CD14-positive monocyte (primary cell): Measurements from ENCODE around the gene LRRFIP2. TPM values are rescaled to one million over a fixed set of nuclear protein-coding genes. Genes with fewer than 3 reads are reported as not detected.
"Not testable (repeated sequence)": the region's sequence is repeated elsewhere in the genome, so short reads cannot be mapped to it uniquely, and the experiment has no call there.

Source experiments
- DNase-seq, 3 donors: peaks; one replicate each; pipeline ENCODE4 v3.0.0-alpha.2; 2011 to 2022
- H2AFZ ChIP-seq: 2 replicates; pipeline ENCODE4 v1.6.0; 2012; ENCODE audit warnings: mild to moderate bottlenecking, low read depth, low read length, inconsistent platforms; ENCODE audit not compliant: insufficient read depth, poor library complexity, severe bottlenecking
- H3K27ac ChIP-seq, 2 donors: 1 replicate in 1 of 2; 2 replicates in 1 of 2; pipeline ENCODE4 v1.5.1; 2012 to 2013; ENCODE audit warnings: low read length in 2 of 2, control low read depth in 1 of 2, inconsistent platforms in 1 of 2, low read depth in 1 of 2, mild to moderate bottlenecking in 1 of 2
- H3K27me3 ChIP-seq, 2 donors: one replicate each; pipeline versions ENCODE4 v1.6.0 to v1.6.1; 2011 to 2013; ENCODE audit warnings: low read length in 2 of 2; ENCODE audit not compliant: control insufficient read depth in 2 of 2, insufficient read depth in 2 of 2
- H3K36me3 ChIP-seq, 2 donors: replicated peaks in 1 of 2; 1 replicate in 1 of 2; 2 replicates in 1 of 2; pipeline versions ENCODE4 v1.5.1 to v1.6.1; 2012 to 2013; ENCODE audit warnings: low read length in 2 of 2, control low read depth in 1 of 2, inconsistent platforms in 1 of 2, mild to moderate bottlenecking in 1 of 2; ENCODE audit not compliant: insufficient read depth in 2 of 2, control insufficient read depth in 1 of 2
- H3K4me1 ChIP-seq, 2 donors: 1 replicate in 1 of 2; 2 replicates in 1 of 2; pipeline versions ENCODE4 v1.5.1 to v1.6.1; 2012 to 2013; ENCODE audit warnings: low read length in 2 of 2, control low read depth in 1 of 2, inconsistent platforms in 1 of 2, mild to moderate bottlenecking in 1 of 2, moderate library complexity in 1 of 2; ENCODE audit not compliant: insufficient read depth in 2 of 2, control insufficient read depth in 1 of 2
- H3K4me2 ChIP-seq: replicated peaks from 2 replicates; pipeline ENCODE3; 2012; ENCODE audit warnings: low read length, moderate library complexity, mild to moderate bottlenecking; ENCODE audit not compliant: poor library complexity, severe bottlenecking; ENCODE audit errors: extremely low read depth
- H3K4me3 ChIP-seq, 3 experiments: fragments of 200-600 bp in 1 of 3; sonication (generic) in 1 of 3; replicated peaks in 1 of 3; 1 replicate in 2 of 3; 2 replicates in 1 of 3; pipeline ENCODE4 v1.5.1; 2011 to 2013; ENCODE audit warnings: low read length in 3 of 3, mild to moderate bottlenecking in 3 of 3, control low read depth in 2 of 3, low read depth in 2 of 3, inconsistent platforms in 1 of 3, moderate library complexity in 1 of 3
- H3K79me2 ChIP-seq: 2 replicates; pipeline ENCODE4 v1.6.0; 2012; ENCODE audit warnings: mild to moderate bottlenecking, control low read depth, inconsistent platforms, low read length, moderate library complexity; ENCODE audit not compliant: insufficient read depth
- H3K9ac ChIP-seq: 2 replicates; pipeline ENCODE4 v1.6.0; 2017; ENCODE audit warnings: low read length, mild to moderate bottlenecking; ENCODE audit not compliant: insufficient read depth, poor library complexity, severe bottlenecking
- H3K9me3 ChIP-seq, 2 donors: replicated peaks in 1 of 2; 1 replicate in 1 of 2; 2 replicates in 1 of 2; pipeline versions ENCODE4 v1.5.1 to v1.6.1; 2012 to 2013; ENCODE audit warnings: low read length in 2 of 2, control low read depth in 1 of 2; ENCODE audit not compliant: control insufficient read depth in 1 of 2, insufficient read depth in 1 of 2
- H4K20me1 ChIP-seq: 2 replicates; pipeline ENCODE4 v1.6.0; 2012; ENCODE audit warnings: mild to moderate bottlenecking, low read length, control low read depth, moderate library complexity; ENCODE audit not compliant: insufficient read depth
- H3K27ac Mint-ChIP-seq, 7 donors: one replicate each; pipeline ENCODE4 v1.8.0; 2020; ENCODE audit warnings: mild to moderate bottlenecking in 7 of 7, mixed read lengths in 7 of 7, moderate library complexity in 6 of 7, inconsistent platforms in 2 of 7
- H3K27me3 Mint-ChIP-seq, 3 donors: one replicate each; pipeline ENCODE4 v1.8.0; 2021 to 2022; ENCODE audit warnings: low read depth in 3 of 3, mild to moderate bottlenecking in 3 of 3, mixed read lengths in 3 of 3, moderate library complexity in 3 of 3, inconsistent platforms in 1 of 3
- H3K36me3 Mint-ChIP-seq, 2 donors: one replicate each; pipeline ENCODE4 v1.8.0; 2020; ENCODE audit warnings: mixed read lengths in 2 of 2, inconsistent platforms in 1 of 2, mild to moderate bottlenecking in 1 of 2
- H3K4me1 Mint-ChIP-seq: one replicate; pipeline ENCODE4 v1.8.0; 2020; ENCODE audit warnings: mild to moderate bottlenecking, mixed read lengths
- H3K4me3 Mint-ChIP-seq, 2 donors: one replicate each; pipeline ENCODE4 v1.8.0; 2020; ENCODE audit warnings: mild to moderate bottlenecking in 2 of 2, mixed read lengths in 2 of 2, moderate library complexity in 1 of 2
- H3K9me3 Mint-ChIP-seq, 7 donors: one replicate each; pipeline ENCODE4 v1.8.0; 2020 to 2022; ENCODE audit warnings: mixed read lengths in 7 of 7, mild to moderate bottlenecking in 6 of 7, moderate library complexity in 6 of 7, inconsistent platforms in 2 of 7
- CTCF ChIP-seq: fragments of 200-600 bp; IDR thresholded peaks from one replicate; pipeline ENCODE4 v1.8.0; 2022; ENCODE audit warnings: antibody characterized with exemption, mild to moderate bottlenecking
- WGBS: methylation state at CpG from one replicate; pipeline ENCODE4 v1.1.5; 2013; ENCODE audit warnings: missing lambda C conversion rate; ENCODE audit not compliant: insufficient coverage; 5-methylcytosine and 5-hydroxymethylcytosine counted together
- intact Hi-C, 2 donors: fragments of 100-400 bp; cut with micrococcal nuclease; formaldehyde crosslinking; loops; one replicate each; pipeline versions ENCODE4 v1.15.0 to v1.15.1; 2023
- polyA plus RNA-seq, 3 donors: library from polyadenylated mRNA; depleted of rRNA in 1 of 3; unstranded in 2 of 3; stranded (reverse) in 1 of 3; fragments of 300-500 nt in 2 of 3; fragments of >200 nt in 1 of 3; fragmentation: Illumina TruSeq in 2 of 3; gene quantifications; 1 replicate in 2 of 3; 2 replicates in 1 of 3; pipeline ENCODE4 v1.2.3, GENCODE V29; 2012 to 2021

Gene LRRFIP2
- polyA plus RNA-seq, 3 donors = 30.9 to 39.4 (median 31.7) TPM

GRCh38 chr3:37210230-37210629, 35.8 kb upstream of the LRRFIP2 start:
- Histone ChIP-seq H3K4me1 (no peaks in the 10 kb centered on the region), H3K9ac (no peak overlapping the region)
- intact Hi-C loops = no loop called here

GRCh38 chr3:37208576-37208975, 34.2 kb upstream of the LRRFIP2 start:
- H3K9me3 ChIP-seq, H3K27me3 Mint-ChIP-seq, H3K36me3 ChIP-seq, H4K20me1 ChIP-seq, H3K4me2 ChIP-seq, intact Hi-C loops, H3K9ac ChIP-seq, H3K4me1 ChIP-seq, H3K4me1 Mint-ChIP-seq, DNase-seq, H3K27ac Mint-ChIP-seq, H3K4me3 ChIP-seq, H3K79me2 ChIP-seq, H3K27me3 ChIP-seq, H3K27ac ChIP-seq, H2AFZ ChIP-seq, H3K9me3 Mint-ChIP-seq, H3K4me3 Mint-ChIP-seq, H3K36me3 Mint-ChIP-seq: not testable (repeated sequence)
- 80% methylated on average over 2 of the region's 3 CpGs for WGBS

More at GRCh38 chr3:37210230-37210629, 35.8 kb upstream of the LRRFIP2 start:
- H3K27me3 ChIP-seq = no peaks in the 10 kb centered on the region
- H3K79me2 ChIP-seq = no peaks in the 10 kb centered on the region
- H3K4me2 ChIP-seq = no peak overlapping the region
- H3K27ac ChIP-seq = no peak overlapping the region
- 100% methylated on average over 2 of the region's 4 CpGs for WGBS
- no peaks in the 10 kb centered on the region for H3K36me3 Mint-ChIP-seq
- H3K36me3 ChIP-seq = no peaks in the 10 kb centered on the region
- no peak overlapping the region for H3K4me3 Mint-ChIP-seq
- no peak for TF ChIP-seq CTCF
- H3K27ac Mint-ChIP-seq = no peak overlapping the region
- H3K4me3 ChIP-seq = no peak overlapping the region
- peaks cover 1% of the 10 kb centered on the region for H3K4me1 Mint-ChIP-seq
- H3K9me3 ChIP-seq = peaks cover 0 to 5% of the 10 kb centered on the region in 2 donors
- peaks cover 0 to 8% (median 2%) of the 10 kb centered on the region in 7 donors for H3K9me3 Mint-ChIP-seq
- no peak for DNase-seq
- H2AFZ ChIP-seq = no peak overlapping the region
- no peaks in the 10 kb centered on the region for H4K20me1 ChIP-seq
- H3K27me3 Mint-ChIP-seq = peaks cover 0 to 2% (median 0%) of the 10 kb centered on the region in 3 donors

- H3K27me3 Mint-ChIP-seq, H2AFZ ChIP-seq, intact Hi-C loops, H3K79me2 ChIP-seq, H3K9me3 ChIP-seq, H3K4me3 ChIP-seq, H3K9ac ChIP-seq, H3K27ac Mint-ChIP-seq, H3K4me2 ChIP-seq, H3K4me1 Mint-ChIP-seq, DNase-seq, H4K20me1 ChIP-seq, H3K27me3 ChIP-seq, H3K4me1 ChIP-seq, H3K36me3 ChIP-seq, H3K4me3 Mint-ChIP-seq, H3K9me3 Mint-ChIP-seq, H3K27ac ChIP-seq, H3K36me3 Mint-ChIP-seq: not testable (repeated sequence)
- WGBS = 100% methylated on average over 2 of the region's 3 CpGs
Measured at GRCh38 chr3:37208008-37208407, 33.6 kb upstream of the LRRFIP2 start.

GRCh38 chr3:37206041-37206440, 31.7 kb upstream of the LRRFIP2 start:
- H3K4me1 Mint-ChIP-seq, DNase-seq, H3K9ac ChIP-seq, intact Hi-C loops, H4K20me1 ChIP-seq, H3K79me2 ChIP-seq, H3K4me1 ChIP-seq, H2AFZ ChIP-seq, H3K9me3 ChIP-seq, H3K9me3 Mint-ChIP-seq, H3K36me3 ChIP-seq, H3K4me3 Mint-ChIP-seq, H3K27me3 Mint-ChIP-seq, H3K4me2 ChIP-seq, H3K27ac Mint-ChIP-seq, H3K36me3 Mint-ChIP-seq, H3K27ac ChIP-seq, H3K4me3 ChIP-seq, H3K27me3 ChIP-seq: not testable (repeated sequence)
- 87% methylated on average over 3 of the region's 4 CpGs for whole genome bisulfite sequencing
